ENCODE data around the gene CAB39L. TPM values are rescaled to one million over a fixed set of nuclear protein-coding genes. Genes with fewer than 3 reads are reported as not detected.

Gene CAB39L
- total and polyA plus RNA-seq, 2 of the 13 experiments (the other 11 are each of a cell fraction or from before 2014, with no cell fraction given), result 3.1 to 6.1 TPM

- DNase-seq (ENCODE audit: low spot score) (no peak), ATAC-seq (no peak), FAIRE-seq (no peak)
- H3K4me2 ChIP-seq (ENCODE audit: low read depth, low read length), result no peak overlapping the region
- no peak overlapping the region for H3K4me3 ChIP-seq (replicated peaks in 1 of 3; ENCODE audit: insufficient read depth in 1 of 3, low read depth in 2 of 3, low read length in 3 of 3)
- in situ Hi-C loops (cut with HindIII; ENCODE audit: extremely low pct_ligation_motif_present, low pct_unique_long_range_greater_than_20kb) (no loop called here), intact Hi-C loops (cut with micrococcal nuclease; ENCODE audit: unreplicated experiment) (no loop called here)
- TF ChIP-seq RBM39 (IDR thresholded peaks at IDR 0.05; ENCODE audit: low read depth, low read length, poor library complexity, severe bottlenecking), result no peak
- TF ChIP-seq ZSCAN9 (CRISPR knock-in tag; IDR thresholded peaks at IDR 0.05; ENCODE audit: borderline replicate concordance), result no peak
- no peak for TF ChIP-seq EP300 (IDR thresholded peaks at IDR 0.05; ENCODE audit: low read depth in 2 of 2, low read length in 2 of 2)
- no peak for TF ChIP-seq EP300 (CRISPR knock-in tag; IDR thresholded peaks at IDR 0.05; ENCODE audit: borderline replicate concordance)
- TF ChIP-seq NFE2L2 (IDR thresholded peaks at IDR 0.05; ENCODE audit: low read length), result no peak
- no peak for TF ChIP-seq SAP130 (CRISPR knock-in tag; IDR thresholded peaks at IDR 0.05; ENCODE audit: low read depth)
- TF ChIP-seq SIX1 (CRISPR knock-in tag; IDR thresholded peaks at IDR 0.05; ENCODE audit: borderline replicate concordance), result no peak
- no peak for TF ChIP-seq FOSL1 (CRISPR knock-in tag; IDR thresholded peaks at IDR 0.05; ENCODE audit: borderline replicate concordance)
- no peak for TF ChIP-seq ZNF598 (CRISPR knock-in tag; IDR thresholded peaks at IDR 0.05; ENCODE audit: borderline replicate concordance)
- no peak for TF ChIP-seq ZNF720 (CRISPR knock-in tag; IDR thresholded peaks at IDR 0.05)
- no peak for TF ChIP-seq TEF (CRISPR knock-in tag; IDR thresholded peaks at IDR 0.05)
- no peak for TF ChIP-seq MXI1 (IDR thresholded peaks at IDR 0.05; ENCODE audit: borderline replicate concordance, low read depth, low read length)
- TF ChIP-seq ZNF597 (CRISPR knock-in tag; IDR thresholded peaks at IDR 0.05), result no peak
- TF ChIP-seq ZNF280B (CRISPR knock-in tag; IDR thresholded peaks at IDR 0.05; ENCODE audit: borderline replicate concordance), result no peak
- no peak for TF ChIP-seq PPARG (CRISPR knock-in tag; conservative IDR thresholded peaks at IDR 0.05)
- TF ChIP-seq ZNF777 (CRISPR knock-in tag; IDR thresholded peaks at IDR 0.05), result no peak
- TF ChIP-seq ZNF3 (CRISPR knock-in tag; IDR thresholded peaks at IDR 0.05), result no peak
- no peaks in the 10 kb centered on the region for H3K36me3 ChIP-seq (replicated peaks in 1 of 2; ENCODE audit: control insufficient read depth in 1 of 2, insufficient read depth in 2 of 2, low read length in 2 of 2)
- H3K27me3 ChIP-seq (ENCODE audit: control insufficient read depth in 1 of 2, insufficient read depth in 2 of 2, low read length in 2 of 2), result no peaks in the 10 kb centered on the region
- POLR2A ChIA-PET, result no interaction called here
- WGBS (ENCODE audit: low lambda C conversion rate), result 95% methylated on average over 6 of the region's 6 CpGs
- no peak overlapping the region for H3K9ac ChIP-seq (ENCODE audit: insufficient read depth, low read depth, low read length)
- H3K9me3 ChIP-seq (ENCODE audit: low read length), result no peaks in the 10 kb centered on the region
- H3K79me2 ChIP-seq (ENCODE audit: insufficient read depth, low read length), result no peaks in the 10 kb centered on the region
- CTCF ChIA-PET (ENCODE audit: low intra/inter-chr PET ratio, low total read pairs), result no interaction called here
- H2AFZ ChIP-seq (ENCODE audit: low read length), result no peak overlapping the region
- no TSS peak for BruUV-seq (replicated peaks)
- H3K4me1 ChIP-seq (ENCODE audit: insufficient read depth, low read length), result peaks cover 39% of the 10 kb centered on the region
- H4K20me1 ChIP-seq (ENCODE audit: insufficient read depth, low read length), result no peaks in the 10 kb centered on the region
- no peak overlapping the region for H3K27ac ChIP-seq (ENCODE audit: extremely low read length, insufficient read depth, low read length)
Measured at GRCh38 chr13:49311816-49312215, 132.0 kb downstream of the CAB39L start.

Measured in HepG2 (cell line).